SK-N-MC (cell line): Measurements from ENCODE around the gene KCNAB2.

ENCODE experiments used
- EZH2 ChIP-seq: fragments of 200-600 bp; sonication (generic); IDR thresholded peaks from one replicate; pipeline ENCODE4 v1.6.1; 2017; ENCODE audit warnings: antibody characterized with exemption
- POLR2AphosphoS5 ChIP-seq: IDR thresholded peaks from 2 replicates; pipeline ENCODE4 v1.6.1; 2012; ENCODE audit warnings: mild to moderate bottlenecking, low read depth, low read length, borderline replicate concordance

DNA sequence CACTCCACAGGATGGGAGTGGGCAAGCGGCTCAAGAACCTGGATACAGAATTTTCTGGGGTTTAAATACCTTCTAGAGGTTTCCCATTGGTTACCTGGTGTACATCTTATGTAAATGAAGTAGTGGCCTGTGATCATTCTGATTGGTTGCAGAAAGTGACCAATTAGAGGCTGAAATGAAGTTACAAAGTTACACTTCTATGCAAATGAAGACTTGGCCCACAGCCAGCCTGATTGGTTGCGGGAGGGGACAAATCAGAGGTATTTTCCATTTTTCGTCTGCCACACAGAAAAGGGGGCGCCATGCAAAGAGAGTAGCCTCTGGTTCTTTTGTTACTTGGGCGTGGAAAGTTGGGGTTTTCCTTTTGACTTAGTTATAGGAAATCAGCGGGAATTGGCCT is 8.9 kb downstream of the KCNAB2 start:
- TF ChIP-seq POLR2AphosphoS5 (no peak), EZH2 (no peak)
